Calu3 (cell line): ENCODE results near the gene CLCNKB. TPM values are rescaled to one million over a fixed set of nuclear protein-coding genes. Genes with fewer than 3 reads are reported as not detected.
"Not testable (repeated sequence)": the region's sequence is repeated elsewhere in the genome, so short reads cannot be mapped to it uniquely, and the experiment has no call there.

Experiments used
- BruUV-seq: library from RNA; stranded (reverse); fragments of 400-500 nt; replicated peaks from 2 replicates; lab custom pipeline; 2021; lab: Mats Ljungman, UMichigan
- CTCF ChIA-PET: fragments of 300-600 bp; sonication (Branson Sonifier 250); formaldehyde crosslinking; loops from one replicate; lab custom pipeline; 2022; ENCODE audit warnings: antibody characterized with exemption; lab: Charles Lee
- DNase-seq: peaks from one replicate; pipeline ENCODE4 v3.0.0; 2022
- H3K27ac Mint-ChIP-seq: one replicate; pipeline ENCODE4 v1.8.0; 2022; ENCODE audit warnings: mixed read lengths; ENCODE audit not compliant: unreplicated experiment
- H3K27me3 Mint-ChIP-seq: one replicate; pipeline ENCODE4 v1.8.0; 2022; ENCODE audit warnings: mixed read lengths; ENCODE audit not compliant: unreplicated experiment
- H3K36me3 Mint-ChIP-seq: one replicate; pipeline ENCODE4 v1.8.0; 2022; ENCODE audit warnings: mild to moderate bottlenecking, moderate library complexity, mixed read lengths; ENCODE audit not compliant: insufficient read depth, unreplicated experiment
- H3K4me1 Mint-ChIP-seq: one replicate; pipeline ENCODE4 v1.8.0; 2022; ENCODE audit warnings: mild to moderate bottlenecking, low read depth, mixed read lengths; ENCODE audit not compliant: unreplicated experiment
- H3K4me3 Mint-ChIP-seq: one replicate; pipeline ENCODE4 v1.8.0; 2022; ENCODE audit warnings: mild to moderate bottlenecking, low read depth, moderate library complexity, mixed read lengths; ENCODE audit not compliant: unreplicated experiment
- H3K9me3 Mint-ChIP-seq: one replicate; pipeline ENCODE4 v1.8.0; 2022; ENCODE audit warnings: low read depth, mixed read lengths; ENCODE audit not compliant: unreplicated experiment
- CTCF ChIP-seq: fragments of 200-600 bp; IDR thresholded peaks from one replicate; pipeline ENCODE4 v1.8.0; 2022; ENCODE audit warnings: antibody characterized with exemption; ENCODE audit not compliant: unreplicated experiment
- intact Hi-C: fragments of 100-400 bp; cut with micrococcal nuclease; formaldehyde crosslinking; loops from one replicate; pipeline ENCODE4 v1.10.0; 2022; ENCODE audit not compliant: unreplicated experiment
- total RNA-seq: library from RNA; stranded (reverse); gene quantifications from 2 replicates; pipeline ENCODE4 v1.2.3, GENCODE V29; 2022

Gene CLCNKB
- total RNA-seq, 1 experiment from 2014 or later: not detected

DNA sequence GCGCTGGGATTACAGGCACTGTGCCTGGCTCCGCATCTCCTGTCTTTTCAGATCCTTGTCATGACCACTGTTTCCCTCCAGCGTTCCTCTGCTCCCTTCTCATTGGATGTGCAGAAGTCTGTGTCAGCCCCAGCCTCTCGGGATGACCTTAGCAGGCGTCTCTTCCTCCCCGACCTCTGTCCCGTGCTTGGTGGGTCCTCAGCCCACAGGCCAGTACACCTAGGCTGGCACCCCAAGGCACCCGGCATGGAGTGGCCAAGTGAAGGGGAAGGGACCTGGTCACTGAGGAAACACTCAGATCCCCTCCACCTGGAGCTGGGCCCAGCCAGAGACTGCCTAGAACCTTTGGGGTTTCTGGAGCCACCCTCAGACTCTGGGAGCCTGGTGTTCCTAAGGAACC, 2.4 kb upstream of the CLCNKB start:
- CTCF ChIA-PET: no interaction called here
- Mint-ChIP-seq H3K36me3 (no peaks in the 10 kb centered on the region), H3K27ac (no peak overlapping the region), H3K27me3 (peaks cover 44% of the 10 kb centered on the region), H3K4me3 (no peak overlapping the region), H3K4me1 (no peaks in the 10 kb centered on the region), H3K9me3 (no peaks in the 10 kb centered on the region)
- no peak for TF ChIP-seq CTCF
- no TSS peak for BruUV-seq
- DNase-seq: no peak
- intact Hi-C loops: no loop called here

DNA sequence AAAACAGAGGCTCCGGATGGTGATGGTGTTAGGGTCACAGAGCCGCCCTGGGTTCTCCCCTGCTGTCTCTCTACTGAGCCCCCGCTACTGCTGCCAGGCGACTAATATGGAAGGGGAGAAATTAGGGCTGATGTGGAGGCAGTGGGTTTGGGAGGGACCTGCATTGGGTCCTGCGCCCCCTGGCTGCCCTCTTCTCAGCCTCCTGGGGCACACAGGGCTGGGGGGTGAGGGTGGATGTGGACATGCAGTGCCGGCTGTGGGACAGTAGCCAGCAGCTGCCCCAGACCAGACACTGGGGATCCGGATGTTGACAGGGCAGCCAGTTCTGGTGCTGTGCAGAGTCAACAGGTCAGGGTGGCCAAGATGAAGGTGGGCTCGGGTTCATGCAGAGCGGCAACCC, 1.5 kb upstream of the CLCNKB start:
- no TSS peak for BruUV-seq

GRCh38 chr1:16042654-16043053, 928 bp upstream of the CLCNKB start:
- DNase-seq, H3K4me1 Mint-ChIP-seq, H3K9me3 Mint-ChIP-seq, CTCF ChIA-PET, H3K4me3 Mint-ChIP-seq, intact Hi-C loops, H3K27ac Mint-ChIP-seq, BruUV-seq, H3K36me3 Mint-ChIP-seq: not testable (repeated sequence)
- H3K27me3 Mint-ChIP-seq: peaks cover 33% of the 10 kb centered on the region

More for the DNA sequence above, 1.5 kb upstream of the CLCNKB start:
- Mint-ChIP-seq H3K27me3 (peaks cover 38% of the 10 kb centered on the region), H3K36me3 (no peaks in the 10 kb centered on the region), H3K4me1 (no peaks in the 10 kb centered on the region), H3K4me3 (no peak overlapping the region), H3K27ac (no peak overlapping the region), H3K9me3 (no peaks in the 10 kb centered on the region)
- intact Hi-C loops: no loop called here
- CTCF ChIA-PET: no interaction called here
- no peak for TF ChIP-seq CTCF
- DNase-seq: no peak

DNA sequence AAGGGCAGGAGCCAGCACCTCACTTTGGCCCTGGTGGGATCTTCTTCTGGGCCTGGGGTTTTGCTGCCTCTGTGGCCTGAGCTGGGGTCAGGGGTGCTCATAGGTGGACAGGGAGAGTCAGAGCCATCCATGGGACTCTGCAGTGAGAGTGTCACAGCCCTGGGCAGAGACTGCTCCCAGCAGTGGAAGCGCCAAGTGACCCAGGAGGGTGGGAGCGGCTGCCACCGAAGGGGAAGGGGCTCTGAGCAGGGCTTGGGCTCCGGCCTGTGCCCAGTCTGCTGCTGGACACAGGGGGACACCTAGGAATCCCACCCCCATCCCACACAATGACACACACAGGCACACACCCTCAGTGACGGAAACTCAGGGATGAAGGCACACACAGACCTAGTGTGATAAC, 368 bp downstream of the CLCNKB start:
- Mint-ChIP-seq H3K27me3 (peaks cover 28% of the 10 kb centered on the region), H3K4me1 (no peaks in the 10 kb centered on the region), H3K36me3 (peaks cover 4% of the 10 kb centered on the region), H3K9me3 (no peaks in the 10 kb centered on the region), H3K27ac (no peak overlapping the region), H3K4me3 (no peak overlapping the region)
- intact Hi-C loops: no loop called here
- no TSS peak for BruUV-seq
- no peak for TF ChIP-seq CTCF
- no peak for DNase-seq
- CTCF ChIA-PET: interaction anchor here (0.5 kb wide), 1 partner anchor 11 kb away, joined by 4 read pairs; no protein-coding TSS in a partner anchor

- no peaks in the 10 kb centered on the region for H3K9me3 Mint-ChIP-seq
- CTCF ChIA-PET: no interaction called here
- no peak for TF ChIP-seq CTCF
- BruUV-seq: no TSS peak
- H3K27me3 Mint-ChIP-seq: peaks cover 7% of the 10 kb centered on the region
- no peak overlapping the region for H3K4me3 Mint-ChIP-seq
- H3K27ac Mint-ChIP-seq: no peak overlapping the region
- H3K36me3 Mint-ChIP-seq: peaks cover 4% of the 10 kb centered on the region
- no peaks in the 10 kb centered on the region for H3K4me1 Mint-ChIP-seq
- intact Hi-C loops: no loop called here
- no peak for DNase-seq
Observed at GRCh38 chr1:16046842-16047241, 3.3 kb downstream of the CLCNKB start.
